GM10266 (cell line): Measurements from ENCODE around the gene C1QTNF2.

Experiments used
- DNase-seq: peaks from one replicate; pipeline ENCODE4 v3.0.0; 2012; ENCODE audit errors: extremely low spot score
- CTCF ChIP-seq: IDR thresholded peaks from 2 replicates; pipeline ENCODE4 v1.5.1; 2012; ENCODE audit warnings: mild to moderate bottlenecking, low read depth; ENCODE audit not compliant: control insufficient read depth, insufficient read depth; ENCODE audit errors: missing control alignments

The C1QTNF2 gene

GRCh38 chr5:160371294-160371693 is 868 bp upstream of the C1QTNF2 start:
- TF ChIP-seq CTCF = no peak
- DNase-seq = no peak

- no peak for TF ChIP-seq CTCF
- DNase-seq = no peak
These were observed 248 bp upstream of the C1QTNF2 start for GRCh38 chr5:160370713-160371034.

GRCh38 chr5:160367885-160368284 is 2.5 kb downstream of the C1QTNF2 start:
- no peak for DNase-seq
- no peak for TF ChIP-seq CTCF

GRCh38 chr5:160367261-160367660 is 3.2 kb downstream of the C1QTNF2 start:
- no peak for DNase-seq
- no peak for TF ChIP-seq CTCF

- no peak for TF ChIP-seq CTCF
- no peak for DNase-seq
These were observed 4.2 kb downstream of the C1QTNF2 start for GRCh38 chr5:160366230-160366629.

- TF ChIP-seq CTCF = no peak
- DNase-seq = no peak
These were observed 6.6 kb downstream of the C1QTNF2 start for GRCh38 chr5:160363660-160364395.

GRCh38 chr5:160363211-160363610 is 7.2 kb downstream of the C1QTNF2 start:
- no peak for DNase-seq
- TF ChIP-seq CTCF = no peak
